Endothelial cell of hepatic sinusoid (primary cell): ENCODE results near the gene PLEKHA8.
"Not testable (repeated sequence)": the region's sequence is repeated elsewhere in the genome, so short reads cannot be mapped to it uniquely, and the experiment has no call there.

Source experiments
- in situ Hi-C: cut with HindIII; loops from 2 replicates; pipeline ENCODE4 v1.10.0; 2017; ENCODE audit warnings: low sequenced_read_pairs

PLEKHA8 gene

DNA sequence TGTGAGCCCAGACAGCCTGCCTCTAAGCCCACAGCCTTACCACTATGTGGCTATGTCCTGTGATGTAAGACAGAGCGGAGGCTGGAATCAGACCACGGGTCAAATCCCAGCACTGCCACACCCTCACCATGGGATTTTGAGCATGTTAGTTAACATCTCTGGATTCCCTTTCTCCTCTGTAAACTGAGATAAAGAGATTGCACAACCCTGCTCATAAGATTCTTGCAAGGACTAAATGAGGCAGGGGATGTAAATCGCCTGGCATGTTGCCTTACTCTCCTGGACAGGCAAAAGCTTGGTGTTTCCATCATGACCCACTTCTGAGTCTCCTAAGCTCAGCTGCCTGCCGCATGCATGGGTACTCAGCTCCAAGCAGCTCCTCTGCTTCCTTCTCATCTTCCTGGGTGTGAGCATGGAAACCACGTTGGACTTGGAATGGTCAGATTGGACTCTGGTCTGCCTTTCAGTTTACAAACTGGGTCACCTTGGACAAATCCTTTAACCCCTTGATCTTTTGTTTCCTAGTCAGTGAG lies 65.3 kb downstream of the PLEKHA8 start:
- in situ Hi-C loops: no loop called here

DNA sequence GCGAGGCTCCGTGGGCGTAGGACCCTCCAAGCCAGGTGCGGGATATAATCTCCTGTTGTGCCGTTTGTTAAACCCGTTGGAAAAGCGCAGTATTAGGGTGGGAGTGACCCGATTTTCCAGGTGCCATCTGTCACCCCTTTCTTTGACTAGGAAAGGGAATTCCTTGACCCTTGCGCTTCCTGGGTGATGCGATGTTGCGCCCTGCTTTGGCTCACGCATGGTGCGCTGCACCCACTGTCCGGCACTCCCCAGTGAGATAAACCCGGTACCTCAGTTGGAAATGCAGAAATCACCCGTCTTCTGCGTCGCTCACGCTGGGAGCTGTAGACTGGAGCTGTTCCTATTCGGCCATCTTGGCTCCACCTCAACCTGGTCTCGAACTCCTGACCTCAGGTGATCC lies 70.4 kb downstream of the PLEKHA8 start:
- in situ Hi-C loops: not testable (repeated sequence)

DNA sequence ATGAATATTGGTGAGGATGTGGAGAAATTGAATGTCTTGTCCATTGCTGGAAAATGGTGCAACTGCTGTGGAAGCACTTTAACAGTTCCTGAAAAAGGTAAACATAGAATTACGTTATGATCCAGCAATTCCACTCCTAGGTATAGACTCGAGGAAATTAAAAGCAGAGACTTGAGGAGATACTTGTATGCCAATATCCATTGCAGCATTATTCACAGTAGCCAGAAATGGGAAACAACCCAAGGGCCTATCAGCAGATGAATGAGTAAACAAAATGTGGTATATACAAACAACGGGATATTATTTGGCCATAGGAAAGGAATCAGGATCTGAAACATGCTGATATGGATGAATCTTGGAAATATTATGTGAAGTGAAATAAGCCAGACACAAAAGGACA lies 74.1 kb downstream of the PLEKHA8 start:
- in situ Hi-C loops: no loop called here

DNA sequence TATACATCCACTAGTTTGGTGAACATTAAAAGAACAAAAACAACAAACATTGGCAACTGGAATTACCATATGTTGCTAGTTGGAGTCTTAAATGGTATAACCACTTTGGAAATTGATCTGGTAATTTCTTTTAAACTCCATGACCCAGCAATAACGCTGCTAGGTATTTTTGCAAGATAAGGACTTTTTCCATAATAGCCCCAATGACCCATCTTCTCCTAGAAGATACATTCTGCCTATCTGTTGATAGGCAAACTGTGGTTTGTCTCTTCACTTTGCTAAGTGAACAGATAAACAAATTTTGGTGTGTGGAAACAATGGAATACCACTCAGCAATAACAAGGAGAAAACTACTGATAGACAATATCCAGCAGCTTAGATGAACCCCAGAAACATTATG lies 75.9 kb downstream of the PLEKHA8 start:
- in situ Hi-C loops: no loop called here

DNA sequence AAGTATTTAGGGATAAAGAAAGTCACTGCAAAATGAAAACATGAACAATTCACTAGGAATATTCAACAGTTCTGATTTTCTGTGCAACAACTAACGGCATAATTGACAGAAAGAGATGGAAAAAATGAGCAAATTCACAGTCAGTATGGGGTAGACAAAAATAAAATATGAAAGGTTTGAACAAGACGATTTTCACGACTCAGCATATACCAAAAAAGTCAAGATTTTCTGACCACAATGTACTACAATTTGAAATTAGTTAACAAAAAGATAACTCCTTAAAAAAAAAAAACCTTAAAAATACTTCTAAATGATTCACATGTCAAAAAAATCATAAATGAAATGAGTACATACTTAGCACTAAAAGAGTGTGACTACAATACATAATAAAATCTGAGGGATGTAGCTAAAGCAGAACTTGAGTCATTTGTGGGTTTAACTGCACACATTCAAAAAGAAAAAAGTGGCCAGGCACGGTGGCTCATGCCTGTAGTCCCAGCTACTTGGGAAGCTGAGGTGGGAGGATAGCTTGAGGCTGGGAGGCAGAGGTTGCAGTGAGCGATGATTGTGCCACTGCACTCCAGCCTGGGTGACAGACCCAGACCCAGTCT lies 84.0 kb downstream of the PLEKHA8 start:
- in situ Hi-C loops: no loop called here

DNA sequence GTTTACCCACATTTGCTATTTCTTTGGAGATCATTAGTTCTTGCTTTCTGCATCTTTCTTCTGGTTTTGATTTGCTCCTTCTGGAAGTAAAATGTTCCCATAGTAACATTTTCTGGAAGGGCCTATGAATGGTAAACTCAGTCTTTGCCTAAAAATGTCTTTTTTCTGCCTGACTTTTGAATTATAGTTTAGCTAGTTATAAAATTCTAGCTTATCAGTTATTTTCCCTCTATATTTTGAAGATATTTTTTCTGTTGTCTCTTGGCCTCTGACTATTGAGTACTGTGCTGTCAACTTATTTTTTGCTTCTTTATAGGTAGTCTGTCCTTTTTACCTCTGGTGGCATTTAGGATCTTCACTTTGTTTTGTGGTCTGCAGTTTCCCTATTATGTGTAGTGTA lies 84.9 kb downstream of the PLEKHA8 start:
- in situ Hi-C loops: no loop called here

DNA sequence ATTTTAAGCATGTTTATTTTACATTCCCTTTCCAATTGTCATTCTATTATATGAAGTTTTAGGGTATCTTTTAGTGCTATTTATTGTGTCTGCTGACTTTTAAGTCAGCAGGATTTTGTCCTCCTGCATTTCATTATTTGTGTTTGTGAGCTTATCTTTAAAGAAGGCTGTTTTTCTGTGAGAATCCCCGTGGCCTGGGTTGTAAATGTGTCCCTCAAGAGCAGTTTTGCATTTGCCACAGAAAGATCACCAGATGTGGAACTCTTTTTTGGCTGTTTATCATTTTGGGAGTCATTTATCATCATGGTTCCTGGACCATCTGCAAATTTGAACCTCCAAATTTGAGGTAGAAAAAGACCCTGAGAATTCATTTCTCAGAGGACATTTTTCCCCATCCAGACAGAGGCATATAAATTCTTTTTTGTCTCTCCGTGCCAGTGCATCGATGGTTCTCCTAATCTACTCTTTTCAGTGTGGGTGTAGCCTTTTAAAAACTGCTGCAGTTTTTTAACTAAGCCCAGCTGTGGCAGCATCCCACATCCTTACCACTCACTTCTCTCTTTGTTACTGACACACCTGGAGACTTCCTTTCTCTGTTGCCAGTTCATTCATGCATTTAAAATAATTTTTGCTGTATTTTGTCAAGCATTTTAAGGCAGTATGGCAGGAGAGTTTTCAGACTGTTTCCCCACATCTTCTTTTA lies 86.5 kb downstream of the PLEKHA8 start:
- in situ Hi-C loops: loop anchor here (5.0 kb wide), 1 partner anchor 52 kb away; no protein-coding TSS in a partner anchor

DNA sequence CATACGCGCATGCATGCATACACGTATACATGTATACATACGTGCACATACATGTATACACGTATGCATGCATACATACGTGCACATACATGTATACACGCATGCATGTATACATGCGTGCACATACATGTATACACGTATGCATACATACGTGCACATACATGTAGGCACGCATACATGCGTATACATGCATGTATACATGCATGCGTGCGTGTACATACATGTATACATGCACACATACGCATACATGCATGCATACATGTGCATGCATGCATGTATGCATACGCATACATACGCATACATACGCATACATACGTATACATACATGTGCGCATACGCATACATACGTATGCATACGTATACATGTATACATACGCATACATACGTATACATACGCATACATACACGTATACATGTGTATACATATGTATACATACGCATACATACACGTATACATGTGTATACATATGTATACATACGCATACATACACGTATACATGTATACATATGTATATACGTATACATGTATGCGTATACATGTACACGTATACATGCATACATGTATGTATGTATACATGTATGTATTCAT lies 87.6 kb downstream of the PLEKHA8 start:
- in situ Hi-C loops: loop anchor here (5.0 kb wide), 1 partner anchor 54 kb away; no protein-coding TSS in a partner anchor

DNA sequence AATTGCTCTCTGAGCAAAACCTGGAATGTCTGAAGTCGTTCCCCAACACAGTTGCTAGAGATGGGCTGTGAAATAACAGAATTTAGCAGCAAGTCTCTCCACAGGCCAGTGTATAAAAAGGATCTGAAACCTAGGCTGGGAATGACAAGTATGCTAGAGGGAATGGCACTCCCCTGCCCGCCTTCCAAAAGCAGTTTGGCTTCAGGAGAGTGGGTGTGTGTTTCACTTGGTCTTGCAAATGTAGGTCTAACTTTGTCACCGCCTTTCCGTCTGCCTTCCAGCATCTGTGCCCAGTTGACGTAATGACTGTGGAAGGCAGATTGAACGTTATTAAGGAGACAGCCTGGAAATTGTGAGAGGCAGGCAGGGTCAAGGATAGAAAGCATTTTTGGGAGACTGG lies 88.6 kb downstream of the PLEKHA8 start:
- in situ Hi-C loops: loop anchor here (5.0 kb wide), 1 partner anchor 54 kb away; no protein-coding TSS in a partner anchor

DNA sequence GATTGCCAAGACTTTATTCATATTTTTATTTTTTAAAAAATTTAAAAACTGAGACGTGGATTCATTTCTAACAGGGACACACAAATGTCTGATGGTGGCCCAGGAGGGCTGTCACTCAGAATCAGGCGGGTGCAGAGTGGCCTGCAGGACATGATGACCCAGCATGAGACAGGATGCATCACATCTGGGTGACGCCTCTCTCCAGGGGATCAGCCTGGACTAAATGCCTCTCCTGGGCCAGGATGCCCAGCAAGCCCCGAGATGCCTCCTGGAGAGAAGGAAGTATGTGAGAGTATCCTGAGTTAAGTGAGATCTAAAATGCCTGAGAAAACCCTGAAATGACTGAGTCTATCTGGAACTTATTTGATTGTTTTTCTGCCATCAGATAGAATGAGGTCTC lies 89.7 kb downstream of the PLEKHA8 start:
- in situ Hi-C loops: loop anchor here (5.0 kb wide), 1 partner anchor 56 kb away; no protein-coding TSS in a partner anchor

DNA sequence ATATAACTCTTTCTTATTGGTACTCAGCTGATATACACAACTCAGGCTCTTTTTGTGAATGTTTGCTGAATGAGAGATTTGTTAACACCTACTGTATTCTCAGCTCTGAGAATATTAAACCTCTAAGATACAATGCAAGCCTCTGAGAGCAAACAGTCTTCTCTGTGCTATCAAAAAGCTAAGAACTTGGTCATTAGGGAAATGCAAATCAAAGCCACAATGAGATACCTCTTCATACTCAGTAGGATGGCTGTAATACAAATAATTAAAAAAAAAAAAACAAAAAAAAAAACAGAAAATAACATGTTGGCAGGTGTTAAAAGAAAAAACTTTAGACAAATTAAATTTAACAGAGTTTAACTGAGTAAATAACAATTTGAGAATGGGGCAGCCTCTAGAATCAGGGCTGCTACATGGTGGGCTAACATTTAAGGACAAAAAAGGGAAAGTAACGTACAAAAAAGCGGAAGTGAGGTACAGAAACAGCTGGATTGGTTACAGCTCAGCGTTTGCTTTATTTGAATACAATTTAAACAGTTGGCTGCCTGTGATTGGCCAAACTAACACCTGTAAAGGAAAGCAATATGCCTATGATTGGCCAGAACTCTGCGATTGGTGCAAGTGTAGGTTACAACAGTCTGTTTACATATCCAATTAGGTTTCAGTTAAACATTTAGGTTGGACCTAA lies 91.8 kb downstream of the PLEKHA8 start:
- in situ Hi-C loops: loop anchor here (5.0 kb wide), 1 partner anchor 58 kb away; no protein-coding TSS in a partner anchor

DNA sequence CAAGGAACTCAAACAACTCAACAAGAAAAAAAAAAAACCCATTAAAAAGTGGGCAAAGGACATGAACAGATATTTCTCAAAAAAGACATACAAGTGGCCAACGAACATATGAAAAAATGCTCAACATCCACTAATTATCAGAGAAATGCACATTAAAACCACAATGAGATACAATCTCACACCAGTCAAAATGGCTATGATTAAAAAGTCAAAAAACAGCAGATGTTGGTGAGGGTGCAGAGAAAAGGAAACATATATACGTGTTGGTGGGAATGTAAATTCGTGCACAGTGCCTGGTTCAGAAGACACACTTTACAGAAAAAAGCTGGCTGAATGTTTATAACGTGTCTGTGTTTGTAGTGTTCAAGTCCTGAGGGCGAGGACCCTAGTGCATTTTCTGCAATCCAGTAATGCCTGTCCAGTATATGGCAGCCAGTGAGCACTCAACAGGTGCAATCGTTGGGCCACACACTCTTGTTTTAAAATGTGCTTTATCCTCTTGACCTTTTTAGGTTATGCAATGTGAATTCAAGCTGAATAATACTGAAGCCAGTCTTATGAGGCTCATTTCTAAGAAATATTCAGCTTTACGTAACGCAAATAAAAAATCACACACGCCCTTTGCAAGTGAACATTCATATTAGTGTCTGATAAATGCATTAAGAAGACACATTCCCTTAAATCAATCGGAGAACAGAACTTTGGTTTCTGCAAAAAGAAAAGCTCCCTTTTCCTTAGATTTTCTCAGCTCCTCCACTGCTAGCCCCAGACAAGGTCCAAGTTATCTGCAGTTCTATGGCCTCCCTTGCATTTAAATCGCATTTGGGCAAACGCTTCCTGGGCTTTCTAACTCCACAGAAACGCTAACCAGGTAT lies 105.8 kb downstream of the PLEKHA8 start:
- in situ Hi-C loops: no loop called here

DNA sequence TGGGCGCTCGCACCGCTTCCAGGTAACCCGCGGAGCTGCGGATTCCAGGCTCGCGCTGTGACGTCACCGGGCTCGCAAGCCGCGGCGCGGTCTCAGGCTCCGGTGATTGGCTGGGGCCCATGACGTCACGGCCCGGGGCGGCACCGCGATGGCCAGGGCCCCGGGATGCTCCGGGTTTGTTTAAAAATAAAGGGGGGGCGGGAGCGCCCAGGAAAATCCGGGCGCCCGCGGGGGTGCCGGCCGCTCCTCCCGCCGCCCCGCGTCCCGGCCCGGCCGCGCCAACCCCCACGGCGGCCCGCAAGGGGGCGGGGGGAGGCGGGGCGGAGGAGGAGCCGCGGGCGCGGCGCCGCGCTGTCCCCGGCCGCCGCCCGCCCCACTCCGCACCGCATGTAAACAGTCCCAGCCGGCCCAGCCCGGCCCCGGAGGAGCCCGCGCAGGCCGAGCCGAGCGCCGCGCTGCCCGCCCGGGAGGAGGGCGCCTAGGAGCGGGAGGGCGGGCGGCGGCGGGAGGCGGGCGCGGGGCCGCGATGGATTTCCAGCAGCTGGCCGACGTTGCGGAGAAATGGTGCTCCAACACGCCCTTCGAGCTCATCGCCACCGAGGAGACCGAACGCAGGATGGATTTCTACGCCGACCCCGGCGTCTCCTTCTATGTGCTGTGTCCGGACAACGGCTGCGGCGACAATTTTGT lies 106.5 kb downstream of the PLEKHA8 start, which contains the start of gene MTURN:
TSS of gene MTURN (plus strand) at position 376 of the 690 bp plus-strand sequence. CDS start at position 527, 151 bp downstream.
- in situ Hi-C loops: no loop called here

DNA sequence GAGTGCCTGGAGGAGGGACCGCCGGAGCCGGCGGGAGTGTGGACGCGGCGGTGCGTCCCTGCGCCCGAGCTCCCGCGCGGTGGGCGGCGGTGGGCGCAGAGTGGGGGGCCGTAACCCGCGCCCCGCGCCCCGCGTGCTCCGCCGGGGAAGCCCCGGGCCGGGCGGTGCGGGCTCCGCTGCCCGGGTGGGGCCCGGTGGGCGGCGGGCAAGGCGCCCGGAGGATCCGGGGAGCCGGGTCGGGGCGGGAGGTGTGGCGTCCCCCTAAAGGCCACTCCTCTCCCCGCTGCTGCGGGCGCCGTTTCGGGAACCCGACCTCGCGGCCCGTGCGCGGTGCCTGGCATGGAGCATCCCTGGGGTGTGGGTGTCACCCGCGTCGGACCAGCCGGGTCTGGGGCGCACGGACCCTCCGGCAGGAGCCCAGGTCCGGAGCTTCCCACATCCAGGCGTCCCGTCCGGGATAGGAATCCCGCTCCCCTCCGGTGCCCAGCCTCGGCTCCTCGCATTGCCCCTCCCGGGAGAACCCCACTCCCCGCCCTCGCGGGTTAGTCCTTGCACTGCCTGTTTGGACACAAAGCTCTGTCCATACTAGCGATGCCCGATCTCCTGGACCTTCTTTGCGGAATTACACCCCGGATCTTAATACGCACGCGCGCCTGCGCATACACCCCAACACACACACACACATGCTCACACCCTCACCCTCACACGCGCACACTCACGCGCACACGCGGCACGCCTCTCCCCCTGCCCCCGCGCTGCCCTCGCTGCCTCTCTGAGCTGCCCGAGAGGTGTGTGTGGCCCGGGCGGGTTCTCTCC lies 107.3 kb downstream of the PLEKHA8 start:
- in situ Hi-C loops: no loop called here

DNA sequence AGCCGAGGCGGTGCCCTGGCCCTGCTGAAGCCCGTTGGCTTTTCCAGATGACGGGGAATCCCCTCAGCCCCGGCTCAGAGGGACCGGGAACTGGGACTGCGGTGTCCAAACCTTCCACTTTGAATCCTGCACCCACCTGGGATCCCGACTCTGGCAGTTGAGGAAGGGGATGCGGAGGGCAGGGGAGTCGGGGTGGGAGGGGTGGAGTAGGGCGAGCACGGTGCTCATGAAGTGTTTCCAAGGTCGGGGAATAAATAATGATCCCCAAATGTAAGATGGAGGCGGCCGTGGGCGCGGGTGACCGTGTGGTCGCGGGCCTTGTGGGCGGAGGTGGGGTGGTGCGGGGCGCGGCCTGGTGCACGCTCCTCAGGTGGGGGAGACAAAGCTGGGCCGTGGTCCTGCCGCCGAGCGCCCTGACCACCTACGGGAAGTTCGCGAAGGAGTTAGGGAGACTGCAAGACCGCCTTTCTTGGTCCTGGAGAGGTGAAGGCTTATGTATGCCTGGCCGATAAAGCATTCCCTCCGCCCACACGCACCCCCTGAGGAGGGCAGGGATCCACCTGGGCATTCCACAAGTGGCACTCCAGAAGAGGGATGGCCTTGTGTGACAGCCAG lies 108.0 kb downstream of the PLEKHA8 start:
- in situ Hi-C loops: no loop called here

DNA sequence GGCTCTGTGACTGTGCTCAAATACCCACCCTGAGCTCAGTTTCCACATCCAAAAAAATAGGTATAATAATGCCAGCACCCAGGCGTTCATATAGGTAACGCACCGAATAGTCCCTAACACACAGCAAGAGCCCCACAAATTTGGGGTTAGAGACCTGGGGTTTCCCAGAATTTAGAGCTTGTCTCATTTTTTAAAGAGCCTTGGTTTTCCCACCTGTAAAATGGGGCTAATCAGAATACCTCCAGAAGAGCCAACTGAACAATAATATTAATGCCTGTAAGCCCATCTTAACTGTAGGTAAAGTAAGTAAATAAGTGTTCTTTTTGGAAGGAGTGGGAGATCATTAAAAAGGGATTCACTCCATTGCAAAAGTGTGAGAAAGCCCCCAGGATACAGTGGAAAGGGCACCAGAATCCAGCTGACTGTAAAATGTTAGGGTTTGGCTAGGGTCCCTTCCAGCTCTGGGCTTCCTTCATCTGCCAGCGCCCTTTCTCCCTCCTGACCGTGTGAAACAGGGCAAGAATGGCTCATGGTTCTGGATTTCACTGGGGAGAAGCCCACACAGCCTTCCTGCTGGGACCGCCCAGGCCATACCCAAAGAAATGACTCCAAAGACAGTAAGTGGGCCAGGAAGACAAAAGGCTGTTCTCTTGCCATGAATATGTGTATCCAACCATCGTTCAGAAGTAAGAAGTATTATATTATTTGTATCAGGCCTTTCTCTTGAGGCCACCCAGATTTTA lies 108.7 kb downstream of the PLEKHA8 start:
- in situ Hi-C loops: no loop called here

DNA sequence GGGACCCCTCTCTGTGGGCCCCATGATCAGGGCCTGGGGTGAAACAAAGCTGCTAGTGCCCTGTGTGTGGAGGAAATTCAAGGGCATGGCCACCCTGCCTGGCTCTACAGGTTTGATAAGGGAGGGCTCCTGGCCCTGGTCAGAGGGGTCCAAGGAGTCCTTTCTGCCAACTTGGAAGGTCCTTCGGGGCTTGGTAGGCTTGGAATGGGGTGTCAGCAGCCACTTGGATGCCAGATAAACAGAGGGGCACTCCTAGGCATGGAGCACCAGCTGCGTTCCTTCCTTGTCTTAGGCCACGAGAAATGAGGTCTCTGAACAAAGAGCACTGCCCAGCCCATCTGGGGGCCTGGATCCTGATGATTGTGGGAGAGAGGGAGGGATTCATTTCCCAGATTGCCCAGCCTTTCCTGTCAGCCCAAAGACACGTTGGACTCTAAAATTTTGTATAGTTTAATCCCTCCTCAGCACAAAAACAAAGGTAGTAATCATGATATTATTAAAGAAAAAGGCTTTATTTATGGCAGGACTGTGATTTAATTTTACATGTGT lies 111.7 kb downstream of the PLEKHA8 start:
- in situ Hi-C loops: loop anchor here (5.0 kb wide), 1 partner anchor 78 kb away; no protein-coding TSS in a partner anchor
